Naive B cell (primary cell): ENCODE data around the gene ATP11A. TPM values are rescaled to one million over a fixed set of nuclear protein-coding genes. Genes with fewer than 3 reads are reported as not detected.
A peak's percentile ranks its signal among the peaks of the same experiment; 100 is the strongest.
"Not testable (repeated sequence)": the region's sequence is repeated elsewhere in the genome, so short reads cannot be mapped to it uniquely, and the experiment has no call there.

Experiments
- ATAC-seq, 2 donors: fragments of 150-1000 bp; cut with Tn5 transposase; 2 replicates each; pipeline ENCODE4 v1.10.0; 2021; ENCODE audit warnings: low read depth in 2 of 2, mild to moderate bottlenecking in 2 of 2, moderate library complexity in 2 of 2
- DNase-seq: peaks from one replicate; pipeline ENCODE4 v3.0.0; 2022
- H3K27ac Mint-ChIP-seq, 6 donors: one replicate each; pipeline ENCODE4 v1.8.0; 2020 to 2022; ENCODE audit warnings: mild to moderate bottlenecking in 6 of 6, mixed read lengths in 6 of 6, moderate library complexity in 5 of 6, inconsistent platforms in 2 of 6
- H3K27me3 Mint-ChIP-seq, 3 donors: one replicate each; pipeline ENCODE4 v1.8.0; 2021 to 2022; ENCODE audit warnings: mixed read lengths in 3 of 3, mild to moderate bottlenecking in 1 of 3
- H3K36me3 Mint-ChIP-seq, 2 donors: one replicate each; pipeline ENCODE4 v1.8.0; 2020 to 2022; ENCODE audit warnings: mixed read lengths in 2 of 2, inconsistent platforms in 1 of 2, mild to moderate bottlenecking in 1 of 2
- H3K4me1 Mint-ChIP-seq, 3 donors: one replicate each; pipeline ENCODE4 v1.8.0; 2020 to 2022; ENCODE audit warnings: mixed read lengths in 3 of 3, inconsistent platforms in 1 of 3, mild to moderate bottlenecking in 1 of 3, moderate library complexity in 1 of 3
- H3K4me3 Mint-ChIP-seq, 8 donors: one replicate each; pipeline ENCODE4 v1.8.0; 2020 to 2022; ENCODE audit warnings: mild to moderate bottlenecking in 8 of 8, mixed read lengths in 8 of 8, moderate library complexity in 8 of 8, inconsistent platforms in 2 of 8
- H3K9me3 Mint-ChIP-seq, 7 donors: one replicate each; pipeline ENCODE4 v1.8.0; 2020 to 2022; ENCODE audit warnings: mixed read lengths in 7 of 7, mild to moderate bottlenecking in 5 of 7, inconsistent platforms in 2 of 7, moderate library complexity in 1 of 7
- polyA plus RNA-seq, 6 donors: library from polyadenylated mRNA; unstranded; fragments of 300-500 nt; fragmentation: Illumina TruSeq; gene quantifications; one replicate each; pipeline ENCODE4 v1.2.3, GENCODE V29; 2021; ENCODE audit warnings: low read depth in 6 of 6

ATP11A gene
- polyA plus RNA-seq, 6 donors from 2014 or later: 7.9 to 23.3 (median 12.9) TPM

DNA sequence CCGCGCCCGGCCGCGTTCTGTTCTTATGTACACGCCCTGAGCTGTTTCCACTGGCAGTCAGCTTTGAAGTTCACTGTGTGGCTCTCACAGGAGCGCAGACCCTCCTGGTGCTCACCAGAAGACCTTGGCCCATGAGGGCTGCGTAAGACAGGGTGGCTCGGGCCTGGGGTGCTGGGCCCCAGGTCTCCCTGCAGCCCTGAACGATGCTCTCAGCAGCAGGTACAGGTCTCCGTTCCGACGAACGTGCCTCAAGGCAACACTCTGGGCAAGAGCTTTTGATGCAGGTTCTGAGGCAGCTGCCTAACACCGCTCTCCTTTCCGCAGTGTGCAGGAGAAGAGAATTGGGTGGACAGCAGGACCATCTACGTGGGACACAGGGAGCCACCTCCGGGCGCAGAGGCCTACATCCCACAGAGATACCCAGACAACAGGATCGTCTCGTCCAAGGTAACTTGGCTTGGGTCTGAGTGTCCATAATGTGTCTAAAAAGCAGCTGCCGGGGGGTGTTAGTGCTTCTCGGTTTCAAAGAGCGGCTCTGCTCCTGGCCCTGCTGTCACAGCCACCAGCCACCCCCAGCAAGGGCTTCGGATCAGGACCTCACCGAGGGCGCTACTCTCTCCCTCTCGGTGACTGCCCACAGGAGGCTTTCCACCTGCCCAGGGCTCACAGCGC, 95.1 kb downstream of the ATP11A start:
- no peak for ATAC-seq
- H3K36me3 Mint-ChIP-seq: peaks cover 0 to 14% of the 10 kb centered on the region in 2 donors
- H3K9me3 Mint-ChIP-seq: peaks cover 0 to 6% (median 2%) of the 10 kb centered on the region in 7 donors

DNA sequence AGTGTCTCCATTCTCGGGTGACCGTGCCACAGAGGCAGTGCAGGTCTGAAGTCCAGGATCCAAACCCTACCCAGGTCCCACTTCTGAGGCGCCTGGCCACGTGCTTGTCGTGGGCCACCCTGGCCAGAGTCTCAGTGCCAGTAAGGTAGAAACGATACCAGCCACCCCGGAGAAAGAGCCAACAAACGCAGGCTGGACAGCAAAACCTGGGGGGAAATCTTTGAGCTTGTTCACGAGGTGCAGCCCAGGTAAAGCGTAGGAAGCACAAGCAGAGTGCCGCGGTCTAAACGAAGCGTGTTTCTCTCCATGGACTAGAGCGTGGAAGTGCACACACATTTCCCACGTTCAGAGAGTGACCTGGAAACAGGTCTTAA, 95.6 kb downstream of the ATP11A start:
- DNase-seq (no peak), ATAC-seq (no peak)
- H3K27me3 Mint-ChIP-seq: no peaks in the 10 kb centered on the region
- H3K36me3 Mint-ChIP-seq: peaks cover 0 to 14% of the 10 kb centered on the region in 2 donors
- peaks cover 3 to 4% (median 4%) of the 10 kb centered on the region in 3 donors for H3K4me1 Mint-ChIP-seq
- H3K27ac Mint-ChIP-seq: no peak overlapping the region
- H3K9me3 Mint-ChIP-seq: peaks cover 0 to 6% (median 2%) of the 10 kb centered on the region in 7 donors
- H3K4me3 Mint-ChIP-seq: no peak overlapping the region

More for the DNA sequence above, 95.1 kb downstream of the ATP11A start:
- no peak for DNase-seq
- peak overlapping the region in 1 of 6 donors; percentile 36 for H3K27ac Mint-ChIP-seq
- H3K4me1 Mint-ChIP-seq: peaks cover 3 to 4% (median 4%) of the 10 kb centered on the region in 3 donors
- H3K27me3 Mint-ChIP-seq: no peaks in the 10 kb centered on the region
- H3K4me3 Mint-ChIP-seq: no peak overlapping the region

DNA sequence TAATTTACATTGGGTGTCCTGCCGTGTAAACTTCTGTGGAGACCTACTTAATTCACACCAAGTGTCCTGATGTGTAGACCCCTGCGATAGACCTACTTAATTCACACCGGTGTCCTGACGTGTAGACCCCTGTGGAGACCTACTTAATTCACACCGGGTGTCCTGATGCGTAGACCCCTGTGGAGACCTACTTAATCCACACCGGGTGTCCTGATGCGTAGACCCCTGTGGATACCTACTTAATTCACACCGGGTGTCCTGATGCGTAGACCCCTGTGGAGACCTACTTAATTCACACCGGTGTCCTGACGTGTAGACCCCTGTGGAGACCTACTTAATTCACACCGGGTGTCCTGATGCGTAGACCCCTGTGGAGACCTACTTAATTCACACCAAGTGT, 97.0 kb downstream of the ATP11A start:
- DNase-seq, H3K27me3 Mint-ChIP-seq, H3K9me3 Mint-ChIP-seq, H3K4me3 Mint-ChIP-seq, H3K4me1 Mint-ChIP-seq, ATAC-seq: not testable (repeated sequence)
- Mint-ChIP-seq H3K27ac (peak overlapping the region in 1 of 6 donors; percentile 41), H3K36me3 (peaks cover 0 to 17% of the 10 kb centered on the region in 2 donors)

DNA sequence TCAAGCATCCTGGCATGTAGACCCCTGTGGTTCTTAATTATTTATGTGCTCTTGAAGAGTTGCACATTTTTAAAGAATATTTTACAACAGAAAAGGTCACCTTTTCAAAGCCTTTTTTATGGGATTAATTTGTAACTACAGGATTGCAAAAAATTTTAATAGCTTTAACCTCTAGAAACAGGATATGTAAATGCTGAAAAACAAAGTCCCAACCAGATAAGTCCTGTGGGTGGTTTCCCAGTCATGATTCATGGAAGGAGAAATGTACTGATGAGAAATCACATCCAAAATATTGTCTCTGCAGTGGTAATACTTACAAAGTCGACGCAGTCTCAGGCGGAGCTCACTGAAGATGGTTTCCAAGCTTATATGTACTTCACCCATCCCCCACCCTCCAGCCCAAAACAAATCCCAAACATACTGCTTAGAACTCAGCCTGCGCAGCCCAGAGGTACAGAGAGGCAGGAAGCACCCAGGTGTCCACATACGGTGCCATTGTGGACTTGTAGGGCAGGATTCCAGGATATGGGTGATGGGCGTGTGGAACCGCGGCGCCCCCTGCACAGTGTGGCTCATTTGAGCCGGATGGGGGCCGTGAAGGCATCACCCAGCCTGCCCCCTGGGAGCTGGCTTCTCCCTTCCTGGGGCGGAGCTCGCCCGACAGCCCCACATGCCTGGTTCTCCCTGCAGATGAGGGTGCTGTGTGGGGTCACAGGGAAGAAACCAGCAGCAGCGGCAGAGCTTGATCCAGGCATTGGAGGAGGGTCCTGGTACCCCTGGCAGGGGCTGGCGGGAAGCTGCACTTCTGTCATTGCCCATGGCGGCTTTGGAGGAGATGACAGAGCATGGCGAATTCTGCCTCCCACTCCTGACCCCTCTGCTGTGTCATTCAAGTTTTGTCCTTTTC, 101.2 kb downstream of the ATP11A start:
- H3K27ac Mint-ChIP-seq: no peak overlapping the region
- no peak for ATAC-seq

DNA sequence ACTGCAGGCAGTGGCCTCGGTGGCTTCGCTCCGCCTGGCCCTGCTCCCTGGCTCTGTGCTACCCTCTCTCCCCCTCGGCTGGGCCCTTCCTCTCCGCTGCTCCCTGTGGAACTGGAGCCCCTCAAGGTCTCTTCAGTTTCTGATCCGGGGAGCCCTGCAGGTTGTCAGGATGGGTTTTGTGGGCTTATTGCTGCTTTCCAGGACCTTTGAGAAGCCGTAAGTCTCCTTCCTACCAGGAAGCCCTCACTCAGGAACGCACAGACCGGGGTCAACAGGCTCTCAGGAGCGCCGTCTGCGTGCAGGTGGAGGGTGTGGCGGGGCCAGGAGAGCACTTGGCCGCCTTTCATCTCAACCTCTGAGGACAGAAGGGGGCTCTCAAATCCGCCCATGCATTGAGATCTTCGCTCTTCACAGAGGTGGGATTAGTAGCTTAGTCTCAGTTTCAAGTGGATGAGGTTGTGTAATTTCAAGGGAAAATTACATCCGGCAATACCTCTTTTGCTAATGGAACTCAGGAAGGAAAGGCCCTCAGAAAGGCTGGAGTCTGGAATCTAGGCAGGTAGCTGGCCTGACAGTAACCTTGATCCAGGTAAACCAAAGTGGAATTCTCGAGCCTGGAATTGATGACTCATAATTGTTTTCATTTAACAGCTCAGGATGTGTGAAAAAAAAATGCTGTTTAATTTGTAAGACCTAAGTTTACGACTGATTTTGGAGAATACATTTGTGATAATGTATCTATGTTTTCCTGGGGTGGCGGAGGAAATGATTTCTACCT, 102.0 kb downstream of the ATP11A start:
- Mint-ChIP-seq H3K27ac (peak overlapping the region in 1 of 6 donors; percentile 73), H3K36me3 (peaks cover 18 to 20% of the 10 kb centered on the region in 2 donors), H3K9me3 (peaks cover 0 to 6% (median 0%) of the 10 kb centered on the region in 7 donors), H3K27me3 (no peaks in the 10 kb centered on the region), H3K4me1 (no peaks in the 10 kb centered on the region), H3K4me3 (no peak overlapping the region)
- DNase-seq: no peak
- ATAC-seq: no peak

More for the DNA sequence above, 101.2 kb downstream of the ATP11A start:
- peaks cover 0 to 6% (median 2%) of the 10 kb centered on the region in 7 donors for H3K9me3 Mint-ChIP-seq
- no peak for DNase-seq
- H3K4me1 Mint-ChIP-seq: no peaks in the 10 kb centered on the region
- no peaks in the 10 kb centered on the region for H3K27me3 Mint-ChIP-seq
- H3K36me3 Mint-ChIP-seq: peaks cover 12 to 17% of the 10 kb centered on the region in 2 donors
- H3K4me3 Mint-ChIP-seq: no peak overlapping the region

DNA sequence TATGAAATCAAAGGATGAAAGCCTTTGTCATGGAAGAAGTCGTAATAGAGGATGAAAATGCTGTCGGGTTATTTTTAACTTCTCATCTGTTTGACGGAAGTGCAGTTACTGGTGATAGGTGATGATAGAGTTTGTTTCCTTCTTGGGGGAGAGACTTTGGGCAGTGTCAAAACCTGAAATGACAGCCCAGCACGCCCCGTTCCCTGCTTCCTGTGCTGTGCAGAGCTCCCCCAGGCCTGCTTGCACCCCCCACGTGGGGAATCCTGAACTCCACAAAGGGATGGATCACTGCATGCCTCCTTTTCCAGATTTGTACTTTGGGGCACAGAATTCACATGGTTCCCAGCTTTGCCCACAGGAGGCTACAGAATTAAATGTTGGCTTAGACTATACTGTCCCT, 102.7 kb downstream of the ATP11A start:
- DNase-seq: no peak
- Mint-ChIP-seq H3K4me3 (peak overlapping the region in 1 of 8 donors; percentile 50), H3K36me3 (peaks cover 18 to 21% of the 10 kb centered on the region in 2 donors), H3K27ac (peak overlapping the region in 1 of 6 donors; percentile 73), H3K4me1 (no peaks in the 10 kb centered on the region), H3K9me3 (peaks cover 0 to 8% (median 0%) of the 10 kb centered on the region in 7 donors), H3K27me3 (no peaks in the 10 kb centered on the region)
- ATAC-seq: no peak

DNA sequence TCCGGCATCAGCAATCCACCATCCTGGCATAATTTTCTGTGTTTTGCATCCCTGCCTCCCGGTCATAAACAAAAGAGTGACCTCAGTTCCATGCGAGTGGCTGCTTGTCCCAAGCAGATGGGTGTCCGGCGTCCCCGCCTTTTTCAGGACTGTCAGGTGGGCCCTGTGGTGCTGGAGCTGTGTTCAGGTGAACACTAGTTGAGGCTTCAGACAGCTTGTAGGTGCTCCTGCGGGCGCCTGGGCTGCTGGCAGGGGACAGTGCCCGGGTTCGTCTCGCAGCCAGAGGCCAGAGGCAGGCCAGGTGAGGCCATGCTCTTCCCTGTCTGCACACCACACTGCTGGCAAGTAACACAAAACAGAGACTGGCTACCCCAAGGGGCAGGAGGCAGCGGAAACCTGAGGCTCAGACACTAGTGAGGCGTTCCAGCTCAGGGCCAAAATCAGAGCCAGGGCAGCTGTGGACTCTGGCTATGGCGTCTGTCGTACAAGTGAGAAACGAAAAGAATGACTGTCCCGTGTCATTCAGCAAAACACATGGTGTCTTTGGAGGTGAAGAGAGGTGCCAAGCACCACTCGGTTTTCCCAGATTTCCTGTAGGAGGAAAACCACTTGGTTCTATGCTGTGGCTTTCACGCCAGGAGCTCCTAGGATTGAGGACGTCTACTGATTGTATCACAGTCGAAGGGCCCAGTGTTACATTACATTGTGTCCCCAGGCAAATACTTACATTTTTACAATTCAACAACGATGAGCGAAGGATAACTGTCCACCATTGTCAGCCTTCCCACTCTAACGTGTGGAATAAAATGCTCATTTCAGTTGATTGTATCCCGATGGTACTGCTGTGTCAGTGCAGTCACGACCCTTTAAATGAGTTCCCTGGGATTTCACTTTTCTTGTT, 104.0 kb downstream of the ATP11A start:
- H3K4me1 Mint-ChIP-seq: no peaks in the 10 kb centered on the region

DNA sequence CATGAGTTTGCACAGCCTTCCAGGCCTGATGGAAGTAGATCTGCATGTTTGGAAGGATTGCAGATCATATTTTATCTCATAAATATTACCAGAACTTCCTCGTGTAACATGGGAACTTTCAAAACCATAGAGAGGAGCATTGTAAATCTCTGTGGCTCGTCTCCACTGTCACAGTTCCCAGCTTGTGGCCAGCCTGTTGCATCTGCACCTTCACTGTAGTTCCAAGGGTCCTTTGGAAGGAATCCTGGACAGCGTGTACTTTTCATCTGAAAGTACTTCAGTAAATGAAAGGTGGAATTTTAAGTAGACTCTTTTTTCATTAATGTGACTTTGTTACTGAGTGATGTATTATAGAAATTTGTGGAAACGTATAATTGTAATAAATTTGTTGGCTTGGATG, 105.4 kb downstream of the ATP11A start:
- no peaks in the 10 kb centered on the region for H3K4me1 Mint-ChIP-seq
- no peak overlapping the region for H3K27ac Mint-ChIP-seq
- ATAC-seq: no peak
- peaks cover 23 to 35% of the 10 kb centered on the region in 2 donors for H3K36me3 Mint-ChIP-seq
- no peak overlapping the region for H3K4me3 Mint-ChIP-seq
- peaks cover 0 to 18% (median 7%) of the 10 kb centered on the region in 7 donors for H3K9me3 Mint-ChIP-seq
- H3K27me3 Mint-ChIP-seq: no peaks in the 10 kb centered on the region
- DNase-seq: no peak

More for the DNA sequence above, 104.0 kb downstream of the ATP11A start:
- H3K36me3 Mint-ChIP-seq: peaks cover 20 to 27% of the 10 kb centered on the region in 2 donors
- DNase-seq: no peak
- no peaks in the 10 kb centered on the region for H3K27me3 Mint-ChIP-seq
- H3K4me3 Mint-ChIP-seq: no peak overlapping the region
- H3K27ac Mint-ChIP-seq: no peak overlapping the region
- peaks cover 0 to 6% (median 3%) of the 10 kb centered on the region in 7 donors for H3K9me3 Mint-ChIP-seq
- ATAC-seq: no peak

DNA sequence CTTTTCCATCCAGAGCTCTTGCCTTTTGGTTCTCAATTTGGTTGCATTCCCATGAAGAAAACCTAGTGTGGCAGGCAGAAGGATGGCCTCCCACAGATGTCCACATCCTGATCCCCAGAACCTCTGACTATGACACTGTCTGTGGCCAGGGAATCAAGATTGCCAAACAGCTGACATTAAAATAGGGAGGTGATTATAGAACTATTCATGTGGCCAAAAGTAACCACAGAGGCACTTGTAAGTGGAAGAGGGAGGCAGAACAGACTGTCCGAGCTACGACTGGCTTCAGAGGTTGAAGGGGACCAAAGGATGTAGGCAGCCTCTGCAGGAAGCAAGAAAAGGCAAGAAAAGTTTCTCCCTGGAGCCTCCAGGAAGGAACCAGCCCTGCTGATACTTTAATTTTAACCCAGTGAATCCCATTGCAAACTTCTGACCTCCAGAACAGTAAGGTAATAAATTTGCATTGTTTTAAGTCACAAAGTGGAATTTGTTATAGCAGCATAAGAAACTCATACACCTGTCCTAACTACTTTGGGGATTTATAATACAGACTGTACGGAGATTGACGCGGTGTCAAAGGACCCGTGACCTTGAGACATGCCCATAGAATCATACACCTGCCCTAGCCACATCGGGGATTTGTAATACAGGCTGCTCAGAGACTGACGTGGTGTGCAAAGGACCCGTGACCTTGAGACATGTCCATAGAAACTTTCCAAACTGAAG, 106.5 kb downstream of the ATP11A start:
- Mint-ChIP-seq H3K27me3 (no peaks in the 10 kb centered on the region), H3K36me3 (peaks cover 23 to 35% of the 10 kb centered on the region in 2 donors), H3K9me3 (peaks cover 0 to 18% (median 7%) of the 10 kb centered on the region in 7 donors), H3K4me3 (peak overlapping the region in 1 of 8 donors; percentile 5), H3K4me1 (no peaks in the 10 kb centered on the region), H3K27ac (no peak overlapping the region)
- DNase-seq (no peak), ATAC-seq (no peak)

DNA sequence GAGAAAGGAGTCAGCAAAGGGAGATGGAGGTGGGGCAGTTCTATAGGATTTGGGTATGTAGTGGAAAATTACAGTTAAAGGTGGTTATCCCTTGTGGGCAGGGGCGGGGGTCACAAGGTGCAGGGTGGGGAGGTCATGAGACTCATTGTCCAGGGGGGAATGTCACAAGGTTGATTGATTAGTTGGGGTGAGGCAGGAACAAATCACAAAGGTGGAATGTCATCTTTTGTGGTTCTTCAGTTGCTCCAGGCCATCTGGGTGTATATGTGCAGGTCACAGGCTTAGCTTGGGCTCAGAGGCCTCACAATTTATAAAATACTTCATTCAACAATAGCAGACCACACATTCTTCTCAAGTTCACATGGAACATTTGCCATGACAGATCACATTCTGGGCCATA, 109.6 kb downstream of the ATP11A start:
- H3K9me3 Mint-ChIP-seq: peaks cover 0 to 18% (median 7%) of the 10 kb centered on the region in 7 donors
- H3K27me3 Mint-ChIP-seq: no peaks in the 10 kb centered on the region
- peak overlapping the region in 1 of 8 donors; percentile 53 for H3K4me3 Mint-ChIP-seq
- H3K36me3 Mint-ChIP-seq: peaks cover 15 to 28% of the 10 kb centered on the region in 2 donors
- peak overlapping the region in 1 of 6 donors; percentile 65 for H3K27ac Mint-ChIP-seq
- H3K4me1 Mint-ChIP-seq: no peaks in the 10 kb centered on the region
- ATAC-seq: no peak
- no peak for DNase-seq

DNA sequence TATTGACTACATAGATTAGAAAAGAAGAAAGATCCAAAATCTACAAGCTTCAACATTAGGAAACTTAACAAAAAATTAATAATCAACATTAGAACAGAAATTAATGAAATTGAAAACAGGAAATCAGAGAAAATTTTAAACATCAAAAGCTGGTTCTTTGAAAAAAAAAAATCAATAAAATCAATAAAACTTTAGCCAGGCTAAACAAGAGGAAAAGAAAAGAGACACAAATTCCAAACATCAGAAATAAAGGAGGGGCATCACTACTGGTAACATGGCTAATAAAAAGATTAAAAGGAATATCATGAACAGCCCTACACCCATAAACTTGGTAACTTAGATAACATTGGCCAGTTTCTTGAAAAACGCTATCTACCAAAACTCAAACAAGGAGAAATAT, 110.2 kb downstream of the ATP11A start:
- no peak for ATAC-seq
- H3K4me3 Mint-ChIP-seq: no peak overlapping the region
- H3K27ac Mint-ChIP-seq: no peak overlapping the region

DNA sequence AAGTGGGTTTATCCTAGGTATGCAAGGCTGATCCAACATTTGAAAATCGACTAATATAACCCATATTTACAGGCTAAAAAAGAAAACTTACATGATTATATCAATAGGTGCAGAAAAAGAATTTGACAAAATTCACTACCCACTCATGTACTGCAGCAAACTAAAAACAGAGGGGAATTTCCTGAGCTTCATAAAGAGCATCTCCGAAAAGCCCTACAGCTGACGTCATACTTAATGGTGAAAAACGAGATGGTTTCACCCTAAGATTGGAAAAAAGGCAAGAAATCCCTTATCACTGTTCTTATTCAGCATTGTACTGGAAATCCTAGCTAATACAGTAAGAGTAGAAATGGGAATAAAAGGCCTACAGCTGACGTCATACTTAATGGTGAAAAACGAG, 111.0 kb downstream of the ATP11A start:
- not testable (repeated sequence) for H3K27ac Mint-ChIP-seq, H3K27me3 Mint-ChIP-seq, H3K4me1 Mint-ChIP-seq, ATAC-seq, DNase-seq, H3K4me3 Mint-ChIP-seq
- H3K36me3 Mint-ChIP-seq: peaks cover 13 to 27% of the 10 kb centered on the region in 2 donors
- H3K9me3 Mint-ChIP-seq: peaks cover 0 to 18% (median 7%) of the 10 kb centered on the region in 7 donors

More for the DNA sequence above, 110.2 kb downstream of the ATP11A start:
- Mint-ChIP-seq H3K36me3 (peaks cover 15 to 28% of the 10 kb centered on the region in 2 donors), H3K4me1 (no peaks in the 10 kb centered on the region), H3K27me3 (no peaks in the 10 kb centered on the region), H3K9me3 (peaks cover 0 to 18% (median 7%) of the 10 kb centered on the region in 7 donors)
- no peak for DNase-seq
